Effector CD8-positive, alpha-beta T cell (primary cell): ENCODE results near the gene TEPSIN.
A peak's percentile ranks its signal among the peaks of the same experiment; 100 is the strongest.

Source experiments
- DNase-seq: peaks from one replicate; lab custom pipeline; 2025; lab: John Stamatoyannopoulos, UW
- total RNA-seq, 4 experiments: gene quantifications; one replicate each; lab custom pipeline; 2026; lab: John Stamatoyannopoulos, UW

The TEPSIN gene, protein sequence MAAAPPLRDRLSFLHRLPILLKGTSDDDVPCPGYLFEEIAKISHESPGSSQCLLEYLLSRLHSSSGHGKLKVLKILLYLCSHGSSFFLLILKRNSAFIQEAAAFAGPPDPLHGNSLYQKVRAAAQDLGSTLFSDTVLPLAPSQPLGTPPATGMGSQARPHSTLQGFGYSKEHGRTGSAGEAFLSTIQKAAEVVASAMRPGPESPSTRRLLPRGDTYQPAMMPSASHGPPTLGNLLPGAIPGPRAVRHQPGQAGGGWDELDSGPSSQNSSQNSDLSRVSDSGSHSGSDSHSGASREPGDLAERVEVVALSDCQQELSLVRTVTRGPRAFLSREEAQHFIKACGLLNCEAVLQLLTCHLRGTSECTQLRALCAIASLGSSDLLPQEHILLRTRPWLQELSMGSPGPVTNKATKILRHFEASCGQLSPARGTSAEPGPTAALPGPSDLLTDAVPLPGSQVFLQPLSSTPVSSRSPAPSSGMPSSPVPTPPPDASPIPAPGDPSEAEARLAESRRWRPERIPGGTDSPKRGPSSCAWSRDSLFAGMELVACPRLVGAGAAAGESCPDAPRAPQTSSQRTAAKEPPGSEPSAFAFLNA
- total RNA-seq: 98.0 to 122 (median 114) reads per million in 4 experiments

DNA sequence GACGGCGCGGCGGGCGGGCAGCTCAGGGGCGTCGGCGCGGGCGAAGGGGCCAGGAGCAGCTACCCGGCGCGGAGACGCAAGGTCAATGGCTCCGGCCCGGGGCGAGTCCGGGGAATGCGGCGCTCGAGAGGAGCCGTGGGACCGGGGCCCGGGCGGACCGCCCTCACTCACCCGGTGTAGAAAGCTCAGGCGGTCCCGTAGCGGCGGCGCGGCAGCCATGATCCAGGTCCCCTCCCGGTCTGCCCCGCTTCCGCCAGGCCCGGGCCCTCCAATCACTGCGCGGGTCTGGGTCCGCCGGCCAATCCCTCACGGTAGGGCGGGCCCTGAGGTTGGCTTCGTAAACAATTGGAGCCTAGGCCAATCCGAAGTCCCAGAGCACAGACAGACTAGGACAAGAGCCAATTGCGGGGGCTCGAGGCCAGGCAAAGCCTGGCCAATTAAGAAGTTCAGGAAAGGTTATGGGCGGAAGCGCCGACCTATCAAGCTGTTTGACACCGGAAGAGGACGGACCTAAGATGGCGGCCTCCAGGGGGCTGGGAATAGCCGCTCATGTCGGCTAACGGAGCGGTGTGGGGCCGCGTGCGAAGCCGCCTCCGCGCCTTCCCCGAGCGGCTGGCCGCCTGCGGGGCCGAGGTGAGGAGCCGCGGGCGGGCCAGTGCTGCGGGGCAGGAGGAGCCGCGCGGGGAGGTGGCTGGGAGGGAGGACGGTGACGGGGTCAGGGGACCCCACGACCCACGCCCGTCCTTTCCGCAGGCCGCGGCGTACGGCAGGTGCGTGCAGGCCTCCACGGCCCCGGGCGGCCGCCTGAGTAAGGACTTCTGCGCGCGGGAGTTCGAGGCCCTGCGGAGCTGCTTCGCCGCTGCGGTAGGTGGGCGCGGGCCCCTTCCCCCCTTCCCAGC is at the start of gene TEPSIN, which contains the start of gene NDUFAF8:
TEPSIN (minus strand) TSS at position 241 of the 899 bp plus-strand sequence; CDS start at position 219, 22 bp downstream.
NDUFAF8 (plus strand) TSS at position 504 of the 899 bp plus-strand sequence; CDS start at position 550, 46 bp downstream.
- peak; percentile 93 for DNase-seq

DNA sequence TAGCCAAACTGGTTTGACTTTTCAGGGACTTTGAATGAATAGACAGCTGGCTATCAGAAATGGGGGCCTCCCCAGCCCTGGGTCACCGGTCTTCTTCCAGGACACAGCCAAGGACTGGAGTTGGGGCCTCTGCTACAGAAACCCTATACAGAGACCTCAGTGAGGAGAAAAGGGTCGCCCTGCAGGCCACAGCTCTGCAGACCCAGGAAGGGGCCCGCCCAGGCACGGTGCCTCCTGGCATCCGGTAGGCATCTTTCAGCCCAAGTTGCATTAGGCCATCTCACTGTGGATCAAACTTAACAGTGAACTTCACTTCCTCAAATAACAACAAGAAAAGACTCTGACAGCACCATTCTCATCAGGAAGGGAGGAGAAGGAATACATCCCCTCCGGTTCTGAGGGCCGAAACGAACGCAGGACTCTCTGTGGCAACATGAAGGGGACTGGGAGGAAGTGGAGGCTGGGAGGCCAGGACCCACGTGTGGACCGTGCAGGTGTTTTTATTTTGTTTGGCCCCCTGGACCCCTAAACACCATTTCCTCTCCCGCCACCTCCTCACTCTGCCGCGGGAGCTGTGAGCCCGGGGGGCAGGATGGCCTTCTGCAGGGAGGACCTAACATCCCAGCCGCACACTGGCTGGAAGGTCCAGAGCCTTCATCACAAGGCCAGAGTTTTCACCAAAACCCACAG is 49.0 kb upstream of the TEPSIN start:
- no peak for DNase-seq

DNA sequence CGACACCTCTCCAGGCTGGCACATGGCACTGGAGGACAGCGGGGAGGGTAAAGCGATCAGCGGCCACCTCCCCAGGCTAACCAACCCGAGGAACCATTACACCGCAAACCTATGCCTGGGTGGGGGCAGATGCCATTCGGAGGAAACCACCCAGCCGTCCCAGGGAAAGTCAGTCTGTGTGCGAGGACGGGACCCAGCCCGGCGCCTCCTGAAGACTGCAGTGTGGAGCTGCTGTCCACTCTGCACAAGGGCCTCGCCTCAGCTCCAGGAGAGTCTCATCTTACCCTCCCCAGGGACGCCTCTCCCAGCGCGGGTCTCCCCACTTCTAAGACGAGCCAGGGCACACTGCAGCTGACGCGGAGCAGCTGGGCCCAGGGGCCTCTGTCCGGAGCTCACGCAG is 48.3 kb upstream of the TEPSIN start:
- no peak for DNase-seq

DNA sequence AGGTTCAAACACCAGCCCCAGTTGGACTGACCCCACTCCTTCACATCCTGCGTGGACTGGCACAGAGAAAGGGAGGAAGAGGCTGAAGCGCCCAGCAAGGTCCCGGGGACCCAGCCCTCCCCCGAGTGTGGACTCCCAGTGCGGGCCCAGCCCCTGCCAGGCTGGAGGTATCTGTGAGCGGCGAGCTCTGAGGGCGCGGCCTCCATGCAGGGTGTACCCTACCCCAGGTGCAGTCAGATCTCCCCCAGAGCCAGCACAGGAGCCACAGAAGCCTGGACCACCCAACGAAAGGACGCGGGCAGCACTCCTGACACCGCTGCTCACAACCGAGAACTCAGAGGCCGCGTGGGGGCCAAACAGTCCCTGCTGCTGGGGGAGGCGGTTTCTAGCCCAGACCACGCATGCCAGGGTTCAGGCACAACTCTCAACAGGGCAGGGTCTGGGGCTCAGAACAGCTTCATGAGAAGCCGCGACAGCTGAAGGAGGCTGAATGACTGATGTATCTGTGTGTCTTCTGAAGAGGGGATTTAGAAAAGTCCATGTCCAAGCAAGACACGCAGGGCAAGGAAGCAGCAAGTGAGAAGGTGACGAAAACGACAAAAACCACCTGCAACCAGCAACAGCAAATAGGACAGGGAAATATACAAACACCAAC is 47.8 kb upstream of the TEPSIN start:
- no peak for DNase-seq

DNA sequence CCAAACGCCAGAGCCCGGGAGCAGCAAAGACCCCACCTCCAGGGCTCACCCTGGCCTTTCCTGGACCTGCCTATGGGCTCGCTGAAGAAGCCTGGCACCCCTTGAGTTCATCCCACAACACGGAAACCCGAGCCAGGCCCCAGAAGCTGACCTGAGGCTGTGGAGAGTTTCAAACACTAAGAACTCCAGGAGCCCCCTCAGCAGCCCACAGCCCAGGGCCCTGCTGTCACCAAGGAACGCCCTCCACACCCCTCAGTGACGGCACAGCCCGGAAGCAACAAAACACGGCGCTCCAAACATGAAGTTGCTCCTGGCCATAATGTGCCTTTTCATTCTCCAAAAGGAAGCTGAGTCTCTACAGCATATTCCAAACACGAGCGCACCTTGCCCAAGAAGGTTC is 47.0 kb upstream of the TEPSIN start:
- DNase-seq: no peak

DNA sequence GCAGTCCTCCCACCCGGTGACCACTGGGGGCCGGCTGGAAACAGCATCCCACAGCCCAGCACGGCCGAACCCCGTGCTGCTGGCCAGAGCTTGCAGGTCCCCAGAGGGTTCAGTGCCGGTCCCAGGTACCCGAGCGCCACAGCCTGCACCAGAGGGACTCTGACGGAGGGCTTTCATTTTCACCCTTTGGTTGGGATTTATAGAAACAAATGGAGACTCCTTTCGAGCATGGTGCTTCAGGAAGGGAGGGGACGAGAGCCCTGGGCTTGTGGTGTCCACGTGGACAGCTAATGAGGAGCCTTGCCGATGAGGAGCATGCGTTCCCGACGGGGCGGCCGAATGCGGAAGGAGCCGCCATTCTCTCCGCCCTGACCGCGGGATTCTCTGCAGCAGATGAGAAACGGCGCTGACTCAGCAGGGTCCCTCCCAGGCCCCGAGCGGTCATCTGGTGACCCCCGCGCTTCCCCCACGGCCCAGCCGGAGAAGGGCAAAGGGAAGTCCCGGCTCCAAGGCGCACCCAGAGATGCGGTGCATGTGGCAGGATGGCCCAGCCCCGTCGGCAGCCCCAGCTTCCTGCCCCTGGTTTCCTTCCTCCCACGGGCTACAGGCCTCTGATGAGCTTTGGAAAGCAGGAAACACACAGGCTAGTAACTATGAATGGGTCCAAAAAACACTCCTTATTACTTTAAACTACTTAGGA is 46.5 kb upstream of the TEPSIN start:
- DNase-seq: no peak

DNA sequence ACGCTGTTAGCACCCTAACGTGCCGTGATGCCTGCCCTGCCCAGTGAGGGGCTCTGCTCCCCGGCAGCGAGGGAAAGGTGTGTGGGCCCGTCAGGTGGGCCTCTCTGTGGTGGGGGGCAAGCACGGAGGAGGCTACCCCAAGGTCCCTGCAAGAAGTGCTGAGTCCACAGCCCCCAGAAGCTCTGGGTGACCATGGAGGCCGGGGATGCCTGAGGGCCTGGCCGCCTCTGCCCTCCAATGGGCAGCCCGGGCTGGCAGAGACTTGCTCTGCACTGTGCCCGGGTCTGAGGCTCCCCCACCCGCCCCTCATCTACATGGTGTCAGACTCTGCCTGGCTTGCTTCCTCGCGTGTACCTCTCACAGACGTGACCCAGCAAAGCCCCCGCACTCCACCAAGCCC is 44.0 kb upstream of the TEPSIN start:
- DNase-seq: no peak

DNA sequence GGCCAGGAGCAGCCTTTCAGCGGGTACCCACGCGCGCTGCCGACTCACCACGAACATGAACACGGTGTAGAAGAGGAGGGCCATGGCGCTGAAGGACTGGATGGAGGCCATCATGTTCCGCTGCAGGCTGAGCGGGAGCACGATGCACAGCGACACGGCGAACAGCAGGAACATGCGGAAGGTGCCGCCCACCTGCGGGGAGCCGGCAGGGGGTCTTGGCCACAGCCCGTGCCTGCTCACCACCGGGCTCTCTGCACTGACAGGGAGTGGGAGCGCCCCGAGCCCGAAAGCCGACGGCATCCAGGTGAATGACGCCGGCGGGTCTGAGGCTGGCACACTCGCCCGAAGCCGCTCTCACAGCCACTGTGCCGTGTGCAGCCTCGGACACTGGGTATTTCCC is 43.3 kb upstream of the TEPSIN start:
- DNase-seq: no peak

DNA sequence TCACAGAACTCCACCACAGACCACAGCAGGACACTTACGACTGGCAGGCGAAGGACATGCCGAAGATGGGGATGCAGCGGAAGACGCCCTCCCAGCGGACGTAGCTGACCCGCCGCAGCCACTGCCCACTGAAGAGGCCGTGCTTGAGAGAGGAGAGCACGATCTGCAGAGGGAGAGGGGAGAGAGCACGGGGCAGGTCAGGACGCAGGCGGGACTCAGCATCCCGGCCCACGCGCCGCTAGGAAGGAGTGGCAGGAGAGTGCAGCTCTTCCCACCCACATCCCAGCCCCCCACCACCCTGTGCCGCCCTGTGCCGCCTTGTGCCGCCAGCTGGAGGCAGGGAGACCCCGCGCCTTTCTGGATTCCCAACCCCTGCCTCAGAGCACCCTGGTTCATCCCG is 41.7 kb upstream of the TEPSIN start:
- no peak for DNase-seq

DNA sequence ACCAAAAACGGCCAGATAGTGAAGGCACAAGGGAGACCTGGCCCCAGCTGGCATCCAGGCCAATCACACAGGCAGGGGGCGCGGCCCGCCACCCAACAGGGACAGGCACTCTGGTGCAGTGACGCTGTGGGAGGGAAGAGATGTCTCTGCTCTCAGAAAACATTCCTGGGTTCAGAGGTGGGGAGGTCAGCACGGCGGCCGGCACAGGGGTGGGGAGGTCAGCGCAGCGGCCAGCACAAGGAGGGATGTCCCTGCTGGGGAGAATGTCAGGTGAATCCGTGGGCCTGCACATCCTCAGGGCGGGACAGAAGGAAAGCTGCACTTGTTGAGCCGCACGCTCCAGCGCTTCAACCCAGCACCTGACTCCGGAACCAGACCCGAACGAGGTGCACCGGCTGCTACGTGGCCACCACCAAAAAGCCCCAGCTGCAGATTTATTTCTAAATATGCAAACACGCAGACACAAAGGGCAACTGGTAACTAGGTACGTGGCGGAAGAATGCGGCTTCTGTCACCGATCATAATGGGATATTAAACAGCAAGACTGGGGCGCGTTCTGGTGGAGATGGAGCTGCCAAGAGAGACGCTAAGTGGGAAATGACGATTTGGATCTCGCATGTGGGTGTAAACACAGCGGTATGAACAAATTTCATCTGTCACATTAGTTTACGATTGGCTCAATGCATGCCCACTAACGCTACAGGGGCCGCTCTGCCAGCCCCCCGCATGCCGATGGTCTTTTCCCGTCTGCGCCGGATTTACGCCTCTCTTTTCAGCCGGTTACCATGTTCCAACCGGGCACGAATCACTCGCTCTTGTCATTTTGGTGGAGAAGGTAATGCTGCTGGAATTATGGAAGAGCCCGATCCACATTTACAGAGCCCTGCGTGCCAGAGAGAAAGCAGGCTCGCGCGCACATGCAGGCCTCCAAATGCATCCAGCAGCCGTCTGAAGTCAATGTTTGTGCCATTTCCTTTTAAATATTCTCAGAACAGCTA is 40.7 kb upstream of the TEPSIN start:
- no peak for DNase-seq

DNA sequence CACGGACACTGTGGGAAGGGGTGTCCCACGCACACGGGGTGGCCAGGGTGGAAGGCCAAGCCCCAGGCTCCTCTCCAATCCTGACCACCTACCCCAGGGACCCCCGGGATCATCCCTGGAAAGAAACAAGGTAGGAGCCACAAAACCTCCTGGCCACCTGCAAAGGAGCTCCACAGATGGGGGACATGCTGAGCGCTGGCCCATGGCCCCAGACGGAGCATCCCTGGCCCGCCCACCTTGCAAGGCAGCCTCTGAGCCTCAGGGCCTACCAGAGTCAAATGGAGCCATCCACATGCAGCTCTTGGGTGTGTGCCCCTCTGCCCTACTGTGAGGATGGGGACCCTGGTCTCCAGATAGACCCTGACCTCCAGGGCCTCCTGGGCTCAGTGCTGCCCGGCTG is 40.0 kb upstream of the TEPSIN start:
- no peak for DNase-seq

DNA sequence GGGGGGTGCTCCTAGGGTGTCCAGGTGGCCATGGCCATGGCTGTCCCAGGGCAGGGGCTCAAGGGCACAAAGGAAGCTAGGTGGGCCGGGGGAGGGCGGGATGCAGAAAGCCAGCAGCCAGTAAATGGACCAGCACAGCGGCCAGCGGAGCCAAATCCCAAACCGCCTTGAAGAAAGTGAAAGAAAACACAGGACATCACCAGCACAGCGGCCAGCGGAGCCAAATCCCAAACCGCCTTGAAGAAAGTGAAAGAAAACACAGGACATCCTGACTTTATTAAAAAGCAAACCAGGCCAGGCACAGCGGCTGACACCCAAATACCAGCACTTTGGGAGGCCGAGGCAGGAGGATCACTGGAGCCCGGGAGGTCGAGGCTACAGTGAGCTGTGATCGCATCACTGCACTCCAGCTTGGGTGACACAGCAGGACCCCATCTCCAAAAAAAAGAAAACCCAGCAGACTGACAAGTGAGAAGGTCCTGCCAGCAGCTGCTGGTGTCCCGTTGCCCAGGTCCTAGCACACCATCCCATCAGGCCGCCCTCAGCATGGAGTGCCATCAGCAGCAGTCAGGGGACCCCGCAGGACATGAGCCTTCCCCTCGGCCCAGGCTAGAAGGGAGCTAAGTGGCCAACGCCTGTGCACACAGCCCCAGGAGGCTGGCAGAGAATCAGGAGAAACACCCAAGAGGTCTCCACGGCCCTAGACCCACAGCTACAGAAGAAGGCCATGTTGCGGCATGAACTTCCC is 39.3 kb upstream of the TEPSIN start:
- DNase-seq: no peak

DNA sequence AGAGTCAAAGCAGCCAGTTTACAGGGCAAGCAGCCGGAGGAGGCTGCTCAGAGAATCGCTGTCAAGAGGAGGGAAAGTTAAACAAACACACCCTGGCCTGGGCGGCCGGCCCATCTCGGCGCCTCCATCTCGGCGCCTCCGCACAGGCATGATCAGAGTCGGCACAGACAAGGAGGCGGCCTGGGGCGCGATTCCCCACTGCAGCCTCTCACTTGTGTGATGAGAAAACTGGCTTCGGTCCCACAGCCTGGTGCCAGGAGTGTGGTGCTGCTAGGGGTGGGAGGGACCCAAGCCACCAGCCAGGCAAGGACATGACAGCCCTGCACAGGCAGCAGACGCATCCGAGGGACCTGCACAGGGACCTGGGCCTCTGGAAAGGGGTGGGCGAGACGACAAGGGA is 38.6 kb upstream of the TEPSIN start:
- no peak for DNase-seq

DNA sequence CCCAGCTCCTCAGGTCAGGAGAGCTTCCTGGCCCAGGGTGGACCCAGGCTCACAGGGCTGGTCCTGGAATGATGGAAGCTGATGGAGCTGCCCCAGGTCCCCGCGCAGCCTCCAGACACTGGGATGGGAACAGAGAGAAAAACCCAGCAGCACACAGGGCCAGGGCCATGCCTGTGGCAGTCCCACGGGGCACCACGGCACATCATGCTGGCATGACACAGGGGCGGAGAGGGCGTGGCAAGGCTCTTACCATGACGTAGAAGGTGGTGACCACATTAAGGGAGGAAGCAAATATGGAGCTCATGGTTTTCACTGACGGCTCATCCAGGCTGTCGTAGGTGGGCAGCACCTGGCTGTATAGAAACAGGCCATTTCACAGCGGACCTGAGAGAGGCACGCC is 37.9 kb upstream of the TEPSIN start:
- no peak for DNase-seq

DNA sequence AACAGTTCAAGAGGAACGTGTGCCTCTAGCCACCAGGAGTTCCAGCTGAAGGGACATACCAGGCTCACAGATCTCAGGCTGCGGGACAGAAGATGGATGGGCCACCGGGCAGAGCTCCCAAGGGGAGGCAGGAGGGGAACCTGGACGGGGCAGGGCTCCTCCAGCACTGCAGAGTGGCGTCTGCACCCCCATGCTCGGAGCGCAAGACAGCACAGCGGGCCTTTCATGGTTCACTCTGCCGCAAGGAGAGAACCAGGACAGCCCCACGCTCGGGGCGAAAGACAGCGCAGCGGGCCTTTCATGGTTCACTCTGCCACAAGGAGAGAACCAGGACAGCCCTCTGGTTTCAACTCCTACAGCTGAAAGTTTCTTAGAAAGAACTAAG is 35.6 kb upstream of the TEPSIN start:
- DNase-seq: no peak

DNA sequence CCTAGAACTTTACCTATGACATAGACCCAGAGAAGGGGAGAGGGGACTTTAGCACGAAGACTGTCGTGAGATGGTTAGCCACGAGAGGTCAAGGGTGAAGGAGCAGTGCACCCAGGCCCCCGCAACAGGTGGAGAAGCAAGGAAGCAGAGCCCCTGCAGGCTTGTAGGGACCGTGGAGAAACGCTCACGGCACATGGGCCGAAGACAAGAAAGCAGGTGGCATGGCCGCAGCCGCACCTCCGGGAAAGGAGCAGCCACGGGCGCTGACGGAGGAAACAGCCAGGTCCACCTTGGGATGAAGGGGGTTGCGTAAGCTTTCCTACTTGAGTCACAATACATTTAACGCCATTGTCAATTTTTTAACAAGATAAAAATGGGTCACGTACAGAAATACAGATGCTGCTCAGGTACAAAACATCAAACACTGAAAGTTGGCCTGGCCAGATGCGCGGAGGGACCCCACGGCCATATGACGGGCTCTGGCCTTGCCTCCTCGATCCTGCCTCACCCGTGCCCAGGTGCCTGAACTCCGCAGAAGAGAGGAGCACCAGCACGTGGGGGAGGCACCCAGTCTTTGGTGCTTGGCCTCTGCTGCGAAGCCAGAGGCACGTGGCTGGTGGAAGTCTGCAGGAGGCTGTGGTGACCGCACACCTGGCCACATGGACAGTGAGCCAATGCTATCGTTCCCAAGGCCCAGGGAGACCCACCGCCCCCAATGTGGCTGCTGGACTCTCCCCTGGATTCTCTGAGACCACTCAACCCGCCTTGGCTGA is 35.0 kb upstream of the TEPSIN start:
- no peak for DNase-seq

DNA sequence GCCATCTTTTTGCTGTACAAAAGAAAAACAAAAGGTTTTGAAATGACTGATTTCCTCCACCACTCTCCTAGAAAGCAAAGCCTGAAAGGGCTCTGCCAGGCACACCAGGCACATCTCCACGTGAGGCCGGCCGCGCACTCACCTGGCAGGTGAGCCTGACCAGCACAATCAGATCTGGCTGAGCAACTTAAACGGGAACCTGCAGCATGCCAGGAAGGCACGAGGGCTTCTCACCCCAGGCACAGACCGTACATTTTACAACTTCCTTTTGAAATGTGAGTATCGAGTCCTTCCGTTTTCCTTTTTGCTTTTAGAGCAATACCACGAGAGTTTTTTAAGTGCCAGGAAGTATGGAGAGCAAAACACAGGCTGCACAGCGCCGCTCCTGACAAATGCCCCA is 33.8 kb upstream of the TEPSIN start:
- DNase-seq: no peak

DNA sequence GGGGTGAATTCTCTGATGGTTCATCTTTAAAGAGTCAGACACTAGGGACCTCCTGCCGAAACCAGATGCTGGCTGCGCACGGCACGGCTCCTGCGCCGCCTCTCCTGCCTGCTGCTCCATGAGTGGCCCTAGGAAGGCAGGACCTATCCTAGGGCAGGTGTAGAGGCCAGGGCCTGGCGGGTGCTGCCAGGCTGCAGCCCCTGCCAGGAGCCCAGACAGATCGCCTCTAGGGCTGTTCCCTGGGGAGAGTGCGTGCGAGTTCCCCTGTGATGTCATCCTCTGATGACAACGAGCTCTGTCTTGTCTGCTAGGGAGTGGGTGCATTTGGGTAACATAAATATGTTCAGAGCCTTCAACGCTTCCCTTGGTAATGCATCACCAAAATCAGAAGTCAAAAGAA is 32.4 kb upstream of the TEPSIN start:
- no peak for DNase-seq
